Urinary bladder (tissue), 4 donors: ENCODE results near the gene ZNF883. TPM values are rescaled to one million over a fixed set of nuclear protein-coding genes. Genes with fewer than 3 reads are reported as not detected.
"Not testable (repeated sequence)": the region's sequence is repeated elsewhere in the genome, so short reads cannot be mapped to it uniquely, and the experiment has no call there.

ENCODE experiments used
- DNase-seq: peaks from one replicate; pipeline ENCODE4 v3.0.0-alpha.2; 2015; ENCODE audit errors: extremely low spot score
- H3K27ac ChIP-seq: one replicate; pipeline ENCODE4 v1.5.1; 2013; ENCODE audit warnings: low read depth, mild to moderate bottlenecking, moderate library complexity
- H3K36me3 ChIP-seq: one replicate; pipeline ENCODE4 v1.6.1; 2013; ENCODE audit warnings: mild to moderate bottlenecking, moderate library complexity; ENCODE audit not compliant: insufficient read depth
- H3K4me1 ChIP-seq: one replicate; pipeline ENCODE4 v1.6.1; 2013; ENCODE audit warnings: mild to moderate bottlenecking, moderate library complexity; ENCODE audit not compliant: insufficient read depth
- H3K4me3 ChIP-seq: one replicate; pipeline ENCODE4 v1.5.1; 2013; ENCODE audit warnings: low read depth, low read length
- WGBS: extraction: QIAGEN DNeasy Blood & Tissue Kit; methylation state at CpG from one replicate; pipeline ENCODE4 v1.1.7; 2013; 5-methylcytosine and 5-hydroxymethylcytosine counted together
- polyA plus RNA-seq: library from polyadenylated mRNA; stranded (reverse); fragments of 200-250 nt; gene quantifications from one replicate; pipeline ENCODE4 v1.2.3, GENCODE V29; 2013
- total RNA-seq: library from RNA; depleted of rRNA; stranded (reverse); fragments of >200 nt; gene quantifications from one replicate; pipeline ENCODE4 v1.2.3, GENCODE V29; 2014
- donor health status: healthy with polysubstance abuse.
- donor health status: healthy.

Gene ZNF883
- total RNA-seq (2.9 TPM), polyA plus RNA-seq (1.4 TPM)

GRCh38 chr9:113011911-113012381 lies at the start of gene ZNF883:
ZNF883 (minus strand) TSS chr9:113012192.
- WGBS: 2% methylated on average over 30 of the region's 30 CpGs
- peak within 1 kb of the TSS; percentile 21 for H3K4me3 ChIP-seq
- no peak within 1 kb of the TSS for H3K27ac ChIP-seq
- peak; percentile 43 for DNase-seq
- H3K36me3 ChIP-seq: no peaks in the 10 kb centered on the region
- H3K4me1 ChIP-seq: no peaks in the 10 kb centered on the region

GRCh38 chr9:113061072-113061850 lies 49.3 kb upstream of the ZNF883 start:
- H3K27ac ChIP-seq, H3K4me1 ChIP-seq, H3K36me3 ChIP-seq, DNase-seq, H3K4me3 ChIP-seq: not testable (repeated sequence)
- 8% methylated on average over 23 of the region's 33 CpGs for WGBS

- H3K4me3 ChIP-seq, H3K27ac ChIP-seq, DNase-seq, H3K36me3 ChIP-seq, H3K4me1 ChIP-seq: not testable (repeated sequence)
- WGBS: 3% methylated on average over 40 of the region's 61 CpGs
Measured at GRCh38 chr9:113059581-113060284, 47.7 kb upstream of the ZNF883 start.

- WGBS: 35% methylated on average over 5 of the region's 5 CpGs
- Histone ChIP-seq H3K27ac (no peak overlapping the region), H3K4me3 (peak overlapping the region; percentile 53), H3K36me3 (no peaks in the 10 kb centered on the region), H3K4me1 (no peaks in the 10 kb centered on the region)
- no peak for DNase-seq
Measured at GRCh38 chr9:113057193-113057592, 45.2 kb upstream of the ZNF883 start.

- Histone ChIP-seq H3K4me1 (no peaks in the 10 kb centered on the region), H3K36me3 (no peaks in the 10 kb centered on the region), H3K4me3 (peak within 1 kb of the TSS; percentile 53), H3K27ac (no peak within 1 kb of the TSS)
- 1% methylated on average over 62 of the region's 62 CpGs for WGBS
- peak; percentile 88 for DNase-seq
Measured at GRCh38 chr9:113056191-113057106, 44.5 kb upstream of the ZNF883 start, which contains the start of gene ZFP37. ZFP37 (minus strand) TSS chr9:113056724; CDS start chr9:113056688, 36 bp downstream.

GRCh38 chr9:113042884-113043657 lies 31.1 kb upstream of the ZNF883 start:
- Histone ChIP-seq H3K4me1 (no peaks in the 10 kb centered on the region), H3K4me3 (no peak overlapping the region), H3K36me3 (peaks cover 6% of the 10 kb centered on the region), H3K27ac (no peak overlapping the region)
- WGBS: 95% methylated on average over 4 of the region's 4 CpGs
- no peak for DNase-seq

GRCh38 chr9:113026200-113026599 lies 14.2 kb upstream of the ZNF883 start:
- Histone ChIP-seq H3K4me3 (no peak overlapping the region), H3K4me1 (no peaks in the 10 kb centered on the region), H3K27ac (no peak overlapping the region), H3K36me3 (no peaks in the 10 kb centered on the region)
- DNase-seq: no peak
- 59% methylated on average over 1 of the region's 1 CpG for WGBS

- H3K4me3 ChIP-seq: no peak overlapping the region
- 94% methylated on average over 3 of the region's 3 CpGs for WGBS
- no peaks in the 10 kb centered on the region for H3K36me3 ChIP-seq
- no peak for DNase-seq
- no peak overlapping the region for H3K27ac ChIP-seq
- H3K4me1 ChIP-seq: no peaks in the 10 kb centered on the region
Measured at GRCh38 chr9:113018247-113018646, 6.3 kb upstream of the ZNF883 start.

- WGBS: 23% methylated on average over 9 of the region's 9 CpGs
- Histone ChIP-seq H3K27ac (no peak overlapping the region), H3K4me3 (no peak overlapping the region), H3K36me3 (no peaks in the 10 kb centered on the region), H3K4me1 (no peaks in the 10 kb centered on the region)
- no peak for DNase-seq
Measured at GRCh38 chr9:113012492-113012891, 500 bp upstream of the ZNF883 start.

- no peaks in the 10 kb centered on the region for H3K36me3 ChIP-seq
- no peak overlapping the region for H3K4me3 ChIP-seq
- WGBS: 62% methylated on average over 1 of the region's 1 CpG
- H3K4me1 ChIP-seq: no peaks in the 10 kb centered on the region
- no peak for DNase-seq
- no peak overlapping the region for H3K27ac ChIP-seq
Measured at GRCh38 chr9:113005777-113006176, 6.2 kb downstream of the ZNF883 start.

GRCh38 chr9:112997236-112997941 lies 14.6 kb downstream of the ZNF883 start:
- Histone ChIP-seq H3K4me1 (no peaks in the 10 kb centered on the region), H3K36me3 (no peaks in the 10 kb centered on the region), H3K27ac (no peak overlapping the region), H3K4me3 (no peak overlapping the region)
- DNase-seq: no peak
- WGBS: 96% methylated on average over 8 of the region's 8 CpGs

GRCh38 chr9:112971415-112971814 lies 40.6 kb downstream of the ZNF883 start:
- Histone ChIP-seq H3K36me3 (no peaks in the 10 kb centered on the region), H3K4me1 (no peaks in the 10 kb centered on the region), H3K27ac (no peak overlapping the region), H3K4me3 (no peak overlapping the region)
- WGBS: 15% methylated on average over 5 of the region's 5 CpGs
- DNase-seq: no peak
